ENCODE measurements around the gene PDE5A.

The PDE5A gene

GRCh38 chr4:119628281-119629141 lies at the start of gene PDE5A:
Gene PDE5A, minus strand, starts transcription at chr4:119628804. Its CDS starts 133 bp downstream, at chr4:119628671.
- peak within 1 kb of the TSS; percentile 76 to 81 for H3K4me3 ChIP-seq (replicated peaks in 1 of 2; ENCODE audit: low read depth in 2 of 2, low read length in 2 of 2)
- peak; percentile 73 to 77 for DNase-seq (ENCODE audit: low read depth in 2 of 2)
- peak; percentile 68 for TF ChIP-seq CTCF (IDR thresholded peaks at IDR 0.05; ENCODE audit: low read depth, low read length)

GRCh38 chr4:119676101-119676500 lies 47.5 kb upstream of the PDE5A start:
- no peak overlapping the region for H3K4me3 ChIP-seq (replicated peaks in 1 of 2; ENCODE audit: low read depth in 2 of 2, low read length in 2 of 2)
- DNase-seq (ENCODE audit: low read depth in 2 of 2), result no peak
- no peak for TF ChIP-seq CTCF (IDR thresholded peaks at IDR 0.05; ENCODE audit: low read depth, low read length)

GRCh38 chr4:119675391-119675790 lies 46.8 kb upstream of the PDE5A start:
- no peak for DNase-seq (ENCODE audit: low read depth in 2 of 2)
- no peak overlapping the region for H3K4me3 ChIP-seq (replicated peaks in 1 of 2; ENCODE audit: low read depth in 2 of 2, low read length in 2 of 2)
- no peak for TF ChIP-seq CTCF (IDR thresholded peaks at IDR 0.05; ENCODE audit: low read depth, low read length)

GRCh38 chr4:119672938-119673337 lies 44.3 kb upstream of the PDE5A start:
- H3K4me3 ChIP-seq (replicated peaks in 1 of 2; ENCODE audit: low read depth in 2 of 2, low read length in 2 of 2), result no peak overlapping the region
- no peak for DNase-seq (ENCODE audit: low read depth in 2 of 2)
- TF ChIP-seq CTCF (IDR thresholded peaks at IDR 0.05; ENCODE audit: low read depth, low read length), result no peak

- H3K4me3 ChIP-seq (replicated peaks in 1 of 2; ENCODE audit: low read depth in 2 of 2, low read length in 2 of 2), result no peak overlapping the region
- no peak for DNase-seq (ENCODE audit: low read depth in 2 of 2)
- no peak for TF ChIP-seq CTCF (IDR thresholded peaks at IDR 0.05; ENCODE audit: low read depth, low read length)
Observed at GRCh38 chr4:119672086-119672485, 43.5 kb upstream of the PDE5A start.

- no peak for DNase-seq (ENCODE audit: low read depth in 2 of 2)
- TF ChIP-seq CTCF (IDR thresholded peaks at IDR 0.05; ENCODE audit: low read depth, low read length), result no peak
- no peak overlapping the region for H3K4me3 ChIP-seq (replicated peaks in 1 of 2; ENCODE audit: low read depth in 2 of 2, low read length in 2 of 2)
Observed at GRCh38 chr4:119671205-119671604, 42.6 kb upstream of the PDE5A start.
